K562 (cell line): Measurements from ENCODE around the gene RNF32. TPM values are rescaled to one million over a fixed set of nuclear protein-coding genes. Genes with fewer than 3 reads are reported as not detected.

Source experiments
- ATAC-seq: fragments of 200-7000 bp; cut with Tn5 transposase; 3 replicates; pipeline ENCODE4 v1.9.1; 2020; ENCODE audit warnings: moderate library complexity
- BruUV-seq: library from RNA; stranded (reverse); fragments of 400-500 nt; replicated peaks from 2 replicates; lab custom pipeline; 2021; lab: Mats Ljungman, UMichigan
- CTCF ChIA-PET: fragments of 300-600 bp; formaldehyde crosslinking; extraction: SDS; loops from one replicate; lab custom pipeline; 2021; ENCODE audit warnings: low intra/inter-chr PET ratio; lab: Yijun Ruan, JAX
- POLR2A ChIA-PET: fragments of 300-600, 350-650 bp; sonication (Branson Sonifier 250); formaldehyde crosslinking; extraction: SDS; loops from one replicate; lab custom pipeline; 2021; ENCODE audit warnings: antibody characterized with exemption, inconsistent platforms; lab: Yijun Ruan, JAX
- DNase-seq, 4 experiments: peaks; one replicate each; pipeline versions ENCODE4 v3.0.0 to v3.0.0-alpha.2; 2011 to 2018; ENCODE audit warnings: low spot score in 3 of 4, mixed read lengths in 3 of 4; ENCODE audit errors: extremely low read depth in 1 of 4
- FAIRE-seq: peaks from 2 replicates; lab custom pipeline; 2011; peaks lifted over from hg19 to GRCh38; lab: Jason Lieb, UNC
- H2AFZ ChIP-seq: 2 replicates; pipeline ENCODE4 v1.6.0; 2011; ENCODE audit warnings: low read depth, low read length, control low read depth, inconsistent platforms
- H3K27ac ChIP-seq: fragments of 200-600 bp; 3 replicates; pipeline ENCODE4 v1.8.0; 2011; ENCODE audit warnings: low read depth, mild to moderate bottlenecking, control low read depth, inconsistent platforms, low read length, moderate library complexity, mixed read lengths; ENCODE audit errors: extremely low read depth
- H3K27me3 ChIP-seq, 2 experiments: fragments of 300-600 bp in 1 of 2; 2 replicates in 1 of 2; 3 replicates in 1 of 2; pipeline versions ENCODE4 v1.6.0 to v1.8.0; 2011; ENCODE audit warnings: inconsistent platforms in 2 of 2, low read length in 2 of 2, mild to moderate bottlenecking in 1 of 2, mixed read lengths in 1 of 2, moderate library complexity in 1 of 2; ENCODE audit not compliant: control insufficient read depth in 2 of 2, insufficient read depth in 2 of 2
- H3K36me3 ChIP-seq: fragments of 300-600 bp; 3 replicates; pipeline ENCODE4 v1.8.0; 2011; ENCODE audit warnings: mild to moderate bottlenecking, low read length, inconsistent platforms; ENCODE audit not compliant: control insufficient read depth, insufficient read depth
- H3K4me1 ChIP-seq, 2 experiments: fragments of 200-600 bp in 1 of 2; replicated peaks in 1 of 2; 2 replicates in 1 of 2; 3 replicates in 1 of 2; pipeline versions ENCODE4 v1.5.1 to v1.8.0; 2011; ENCODE audit warnings: inconsistent platforms in 2 of 2, low read length in 2 of 2, mild to moderate bottlenecking in 1 of 2, mixed read lengths in 1 of 2, moderate library complexity in 1 of 2; ENCODE audit not compliant: control insufficient read depth in 2 of 2, insufficient read depth in 2 of 2
- H3K4me2 ChIP-seq: 2 replicates; pipeline ENCODE4 v1.6.1; 2011; ENCODE audit warnings: low read length, control low read depth, inconsistent platforms, mixed read lengths; ENCODE audit not compliant: insufficient read depth
- H3K4me3 ChIP-seq: fragments of 200-600 bp; sonication (generic), shearing (Covaris generic); 2 replicates; pipeline ENCODE4 v1.5.1; 2016; ENCODE audit warnings: control low read depth, inconsistent platforms
- H3K79me2 ChIP-seq: fragments of 200-600 bp; 3 replicates; pipeline ENCODE4 v1.8.0; 2011; ENCODE audit warnings: low read length, inconsistent platforms; ENCODE audit not compliant: control insufficient read depth, insufficient read depth
- H3K9ac ChIP-seq, 2 experiments: 2 replicates each; pipeline versions ENCODE4 v1.6.0 to v1.6.1; 2011; ENCODE audit warnings: low read depth in 2 of 2, low read length in 2 of 2, control low read depth in 1 of 2, inconsistent platforms in 1 of 2, mild to moderate bottlenecking in 1 of 2, mixed read lengths in 1 of 2; ENCODE audit not compliant: insufficient read depth in 1 of 2
- H3K9me1 ChIP-seq: one replicate; pipeline ENCODE4 v1.6.0; 2011; ENCODE audit warnings: inconsistent platforms, mild to moderate bottlenecking, low read length, moderate library complexity; ENCODE audit not compliant: control insufficient read depth, insufficient read depth
- H3K9me3 ChIP-seq: replicated peaks from 2 replicates; pipeline ENCODE4 v1.5.1; 2011; ENCODE audit warnings: low read depth, low read length, inconsistent platforms; ENCODE audit not compliant: control insufficient read depth, insufficient read depth
- H4K20me1 ChIP-seq: replicated peaks from 2 replicates; pipeline ENCODE4 v1.6.1; 2011; ENCODE audit warnings: low read length, inconsistent platforms, mixed read lengths; ENCODE audit not compliant: control insufficient read depth, insufficient read depth
- HDAC3 ChIP-seq: fragments of 450-650 bp; IDR thresholded peaks from 2 replicates; pipeline ENCODE4 v1.6.1; 2018; ENCODE audit warnings: borderline replicate concordance, mild to moderate bottlenecking, moderate library complexity; ENCODE audit not compliant: partially characterized antibody
- KAT2B ChIP-seq: IDR thresholded peaks from one replicate; pipeline ENCODE4 v1.6.1; 2012; ENCODE audit warnings: low read depth, mild to moderate bottlenecking, control low read depth, inconsistent platforms, low read length, moderate library complexity
- POLR2G ChIP-seq: fragments of 200-400 bp; formaldehyde crosslinking; IDR thresholded peaks from 2 replicates; pipeline ENCODE4 v1.6.1; 2017; ENCODE audit warnings: low read depth, mild to moderate bottlenecking, antibody characterized with exemption, low read length, moderate library complexity
- SRSF3 ChIP-seq: fragments of 200-400 bp; formaldehyde crosslinking; IDR thresholded peaks from 2 replicates; pipeline ENCODE4 v1.6.1; 2016; ENCODE audit warnings: mild to moderate bottlenecking, low read length, moderate library complexity; ENCODE audit not compliant: insufficient read depth
- ZNF121 ChIP-seq: sonication (generic); formaldehyde crosslinking; conservative IDR thresholded peaks from 2 replicates; pipeline ENCODE4 v1.8.0; 2022; ENCODE audit warnings: missing genetic modification reagents
- WGBS: fragments of 100-300 bp; shearing (Covaris generic); methylation state at CpG from one replicate; pipeline ENCODE4 v1.1.6; 2016; ENCODE audit warnings: low coverage, mixed read lengths; ENCODE audit not compliant: insufficient coverage; ENCODE audit errors: missing lambda C conversion rate; 5-methylcytosine and 5-hydroxymethylcytosine counted together
- in situ Hi-C: fragments of 300-500 bp; cut with MboI; formaldehyde crosslinking; loops from 4 replicates; pipeline ENCODE4 v1.15.0; 2018; ENCODE audit warnings: inconsistent platforms, mixed read lengths
- intact Hi-C: fragments of 100-400 bp; cut with micrococcal nuclease; formaldehyde crosslinking; loops from 2 replicates; pipeline ENCODE4 v1.14.2; 2022
- polyA plus RNA-seq, 8 experiments: library from polyadenylated mRNA; depleted of rRNA in 4 of 8; stranded (reverse) in 5 of 8; unstranded in 3 of 8; fragments of >200 nt; fragmentation: Nextera tagmentation in 2 of 8; fragmentation: Illumina TruSeq in 1 of 8; extraction: Ambion mirVana in 2 of 8; extraction: Trizol in 1 of 8; gene quantifications; 2 replicates each; pipeline versions ENCODE4 v1.2.1 to v1.2.3, GENCODE V29; 2011 to 2014; ENCODE audit warnings: inconsistent platforms in 1 of 8, missing spikeins in 1 of 8
- total RNA-seq, 7 experiments: library from RNA; depleted of rRNA in 6 of 7; stranded (reverse); fragments of >200 nt in 6 of 7; fragmentation: Illumina TruSeq in 2 of 7; extraction: Trizol in 2 of 7; gene quantifications; 2 replicates each; pipeline versions ENCODE4 v1.2.1 to v1.2.3, GENCODE V29; 2011 to 2021; ENCODE audit warnings: low replicate concordance in 1 of 7

The RNF32 gene
- total and polyA plus RNA-seq, 9 of the 15 experiments (the other 6 are each of a cell fraction or from before 2014, with no cell fraction given) = 2.6 to 7.0 (median 4.6) TPM

DNA sequence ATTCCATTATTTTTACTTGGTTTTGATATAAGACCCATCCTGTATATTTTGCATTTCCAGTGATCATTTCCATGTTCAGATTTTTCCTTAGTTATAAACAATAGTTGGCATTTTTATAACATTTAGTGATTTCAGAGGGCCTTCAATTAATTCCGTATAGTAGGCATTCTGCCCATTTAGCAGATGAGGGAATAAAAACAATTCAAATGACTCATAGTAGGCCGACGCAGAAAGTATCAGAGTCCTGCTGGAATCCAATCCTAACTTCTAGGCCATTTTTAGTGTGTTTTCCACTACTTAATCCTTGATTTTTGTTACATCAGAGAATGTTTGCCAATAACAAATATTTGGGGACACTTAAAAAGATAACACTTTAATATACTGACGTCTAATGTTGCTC lies 15.4 kb downstream of the RNF32 start:
- no peak for FAIRE-seq
- TF ChIP-seq SRSF3 = no peak
- no peak for TF ChIP-seq HDAC3
- no peak for TF ChIP-seq ZNF121
- intact Hi-C loops = no loop called here

DNA sequence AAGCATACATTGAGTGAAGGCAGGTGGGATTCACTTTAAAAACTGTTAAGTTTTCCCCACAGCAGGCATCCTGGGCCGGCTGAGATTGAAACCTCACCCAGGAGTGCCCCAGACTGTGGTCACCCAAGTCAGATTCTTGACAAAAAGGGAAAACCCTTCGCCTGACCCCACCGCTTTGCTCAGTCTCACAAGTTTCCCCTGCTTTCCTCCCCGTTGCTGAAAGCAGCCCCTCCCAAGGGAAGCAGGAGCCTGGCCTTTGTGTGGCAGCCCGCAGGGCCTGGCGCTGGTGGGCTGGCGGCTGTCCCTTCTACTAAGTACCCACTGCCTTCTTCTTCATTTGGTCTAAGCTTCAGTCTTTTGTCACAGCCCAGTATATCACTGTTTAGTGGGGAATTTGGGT lies 16.0 kb downstream of the RNF32 start:
- Histone ChIP-seq H3K4me3 (no peak overlapping the region), H2AFZ (no peak overlapping the region), H3K4me2 (no peak overlapping the region), H3K4me1 (peaks cover 3 to 14% of the 10 kb centered on the region in 2 experiments; a peak in 3 of 5 replicates), H3K36me3 (no peaks in the 10 kb centered on the region), H3K27ac (no peak overlapping the region), H3K9me3 (no peaks in the 10 kb centered on the region), H4K20me1 (no peaks in the 10 kb centered on the region), H3K9ac (peak overlapping the region in 1 of 2 experiments; percentile 68; a peak in 1 of 4 replicates), H3K79me2 (no peaks in the 10 kb centered on the region), H3K27me3 (no peaks in the 10 kb centered on the region), H3K9me1 (no peaks in the 10 kb centered on the region)
- intact Hi-C loops (no loop called here), in situ Hi-C loops (no loop called here)
- CTCF ChIA-PET = no interaction called here
- POLR2A ChIA-PET = interaction anchor here (0.7 to 1.2 kb wide), 2 partner anchors 8 to 16 kb away, joined by 3 to 5 read pairs; partner anchors contain the start of gene RNF32
- FAIRE-seq (no peak), DNase-seq (no peak), ATAC-seq (no peak)
- TF ChIP-seq POLR2G (peak; percentile 37; the same call in 1 of the 2 replicates), KAT2B (no peak)
- no TSS peak for BruUV-seq
- 66% methylated on average over 7 of the region's 7 CpGs for WGBS

More for the DNA sequence above, 15.4 kb downstream of the RNF32 start:
- Histone ChIP-seq H3K4me1 (peaks cover 3 to 12% of the 10 kb centered on the region in 2 experiments; a peak in 3 of 5 replicates), H4K20me1 (no peaks in the 10 kb centered on the region), H3K4me3 (no peak overlapping the region), H3K9me1 (no peaks in the 10 kb centered on the region), H3K4me2 (no peak overlapping the region), H3K79me2 (no peaks in the 10 kb centered on the region), H3K36me3 (no peaks in the 10 kb centered on the region), H3K27ac (no peak overlapping the region), H3K9me3 (no peaks in the 10 kb centered on the region), H3K9ac (no peak overlapping the region), H2AFZ (no peak overlapping the region), H3K27me3 (no peaks in the 10 kb centered on the region)
- BruUV-seq = no TSS peak
- POLR2A ChIA-PET = interaction anchor here (0.7 kb wide), 1 partner anchor 45 kb away, joined by 3 read pairs; no protein-coding TSS in a partner anchor
- WGBS = 63% methylated on average over 4 of the region's 4 CpGs
- ATAC-seq (no peak), DNase-seq (no peak)
- CTCF ChIA-PET = no interaction called here
- in situ Hi-C loops = no loop called here
